ENCODE data around the gene TCEA2. TPM values are rescaled to one million over a fixed set of nuclear protein-coding genes. Genes with fewer than 3 reads are reported as not detected.

TCEA2 gene
- total RNA-seq, 8 experiments from 2014 or later, result 22.4 to 70.3 (median 37.1) TPM

Other genes with a start within 250 kb of the TCEA2 start
- gene ZBTB46, start 231.9 kb upstream of the TCEA2 start, total RNA-seq, result 10 to 100 TPM in 5 of 8 experiments, 1 to 10 TPM in 3; 2.2 to 23.5 (median 16.2) TPM
- under 1 TPM in 1 of 8 experiments, not detected in 7; 0.60 TPM for gene ABHD16B, start 201.7 kb upstream of the TCEA2 start, total RNA-seq
- 100 to 1,000 TPM in 1 of 8 experiments, 10 to 100 TPM in 7; 41.3 to 108 (median 70.4) TPM for gene TPD52L2, start 197.9 kb upstream of the TCEA2 start, total RNA-seq
- 10 to 100 TPM; 31.7 to 80.7 (median 41.5) TPM for gene DNAJC5, start 168.1 kb upstream of the TCEA2 start, total RNA-seq
- 10 to 100 TPM; 15.5 to 59.3 (median 24.6) TPM for gene UCKL1, start 106.8 kb upstream of the TCEA2 start, total RNA-seq
- 10 to 100 TPM in 7 of 8 experiments, 1 to 10 TPM in 1; 9.3 to 27.9 (median 16.3) TPM for gene ZNF512B, start 93.3 kb upstream of the TCEA2 start, total RNA-seq
- 1 to 10 TPM in 7 of 8 experiments, under 1 TPM in 1; 0.51 to 9.5 (median 6.1) TPM for gene SAMD10, start 83.6 kb upstream of the TCEA2 start, total RNA-seq
- 10 to 100 TPM; 38.2 to 97.9 (median 64.2) TPM for gene PRPF6, start 82.1 kb upstream of the TCEA2 start, total RNA-seq
- 1 to 10 TPM in 4 of 8 experiments, under 1 TPM in 4; 0.61 to 2.5 (median 1.0) TPM for gene C20orf204, start 27.0 kb upstream of the TCEA2 start, total RNA-seq
- under 1 TPM in 6 of 8 experiments, not detected in 2; 0.05 to 0.54 (median 0.21) TPM for gene SOX18, start 13.6 kb upstream of the TCEA2 start, total RNA-seq
- 1 to 10 TPM in 7 of 8 experiments, under 1 TPM in 1; 0.92 to 8.8 (median 3.3) TPM for gene RGS19, start 16.3 kb downstream of the TCEA2 start, total RNA-seq
- gene OPRL1, start 16.9 kb downstream of the TCEA2 start, total RNA-seq, result 1 to 10 TPM in 4 of 8 experiments, under 1 TPM in 4; 0.15 to 3.1 (median 1.5) TPM
- gene LKAAEAR1, start 21.2 kb downstream of the TCEA2 start, total RNA-seq, result under 1 TPM in 2 of 8 experiments, not detected in 6; 0.52 to 0.76 TPM
- gene NPBWR2, start 44.4 kb downstream of the TCEA2 start, total RNA-seq, result 1 to 10 TPM in 1 of 8 experiments, under 1 TPM in 3, not detected in 4; 0.11 to 1.3 (median 0.48) TPM
- gene MYT1, start 101.3 kb downstream of the TCEA2 start, total RNA-seq, result 10 to 100 TPM in 4 of 8 experiments, 1 to 10 TPM in 1, under 1 TPM in 3; 0.10 to 42.7 (median 14.0) TPM
- gene PCMTD2, start 192.6 kb downstream of the TCEA2 start, total RNA-seq, result 10 to 100 TPM; 24.1 to 68.5 (median 32.7) TPM